CD14-positive monocyte (primary cell): ENCODE results near the gene HOXD13. TPM values are rescaled to one million over a fixed set of nuclear protein-coding genes. Genes with fewer than 3 reads are reported as not detected.

Experiments used
- DNase-seq, 3 donors: peaks; one replicate each; pipeline ENCODE4 v3.0.0-alpha.2; 2011 to 2022
- H2AFZ ChIP-seq: 2 replicates; pipeline ENCODE4 v1.6.0; 2012; ENCODE audit warnings: mild to moderate bottlenecking, low read depth, low read length, inconsistent platforms; ENCODE audit not compliant: insufficient read depth, poor library complexity, severe bottlenecking
- H3K27ac ChIP-seq, 2 donors: 1 replicate in 1 of 2; 2 replicates in 1 of 2; pipeline ENCODE4 v1.5.1; 2012 to 2013; ENCODE audit warnings: low read length in 2 of 2, control low read depth in 1 of 2, inconsistent platforms in 1 of 2, low read depth in 1 of 2, mild to moderate bottlenecking in 1 of 2
- H3K27me3 ChIP-seq, 2 donors: one replicate each; pipeline versions ENCODE4 v1.6.0 to v1.6.1; 2011 to 2013; ENCODE audit warnings: low read length in 2 of 2; ENCODE audit not compliant: control insufficient read depth in 2 of 2, insufficient read depth in 2 of 2
- H3K36me3 ChIP-seq, 2 donors: replicated peaks in 1 of 2; 1 replicate in 1 of 2; 2 replicates in 1 of 2; pipeline versions ENCODE4 v1.5.1 to v1.6.1; 2012 to 2013; ENCODE audit warnings: low read length in 2 of 2, control low read depth in 1 of 2, inconsistent platforms in 1 of 2, mild to moderate bottlenecking in 1 of 2; ENCODE audit not compliant: insufficient read depth in 2 of 2, control insufficient read depth in 1 of 2
- H3K4me1 ChIP-seq, 2 donors: 1 replicate in 1 of 2; 2 replicates in 1 of 2; pipeline versions ENCODE4 v1.5.1 to v1.6.1; 2012 to 2013; ENCODE audit warnings: low read length in 2 of 2, control low read depth in 1 of 2, inconsistent platforms in 1 of 2, mild to moderate bottlenecking in 1 of 2, moderate library complexity in 1 of 2; ENCODE audit not compliant: insufficient read depth in 2 of 2, control insufficient read depth in 1 of 2
- H3K4me2 ChIP-seq: replicated peaks from 2 replicates; pipeline ENCODE3; 2012; ENCODE audit warnings: low read length, moderate library complexity, mild to moderate bottlenecking; ENCODE audit not compliant: poor library complexity, severe bottlenecking; ENCODE audit errors: extremely low read depth
- H3K4me3 ChIP-seq, 3 experiments: fragments of 200-600 bp in 1 of 3; sonication (generic) in 1 of 3; replicated peaks in 1 of 3; 1 replicate in 2 of 3; 2 replicates in 1 of 3; pipeline ENCODE4 v1.5.1; 2011 to 2013; ENCODE audit warnings: low read length in 3 of 3, mild to moderate bottlenecking in 3 of 3, control low read depth in 2 of 3, low read depth in 2 of 3, inconsistent platforms in 1 of 3, moderate library complexity in 1 of 3
- H3K79me2 ChIP-seq: 2 replicates; pipeline ENCODE4 v1.6.0; 2012; ENCODE audit warnings: mild to moderate bottlenecking, control low read depth, inconsistent platforms, low read length, moderate library complexity; ENCODE audit not compliant: insufficient read depth
- H3K9ac ChIP-seq: 2 replicates; pipeline ENCODE4 v1.6.0; 2017; ENCODE audit warnings: low read length, mild to moderate bottlenecking; ENCODE audit not compliant: insufficient read depth, poor library complexity, severe bottlenecking
- H3K9me3 ChIP-seq, 2 donors: replicated peaks in 1 of 2; 1 replicate in 1 of 2; 2 replicates in 1 of 2; pipeline versions ENCODE4 v1.5.1 to v1.6.1; 2012 to 2013; ENCODE audit warnings: low read length in 2 of 2, control low read depth in 1 of 2; ENCODE audit not compliant: control insufficient read depth in 1 of 2, insufficient read depth in 1 of 2
- H4K20me1 ChIP-seq: 2 replicates; pipeline ENCODE4 v1.6.0; 2012; ENCODE audit warnings: mild to moderate bottlenecking, low read length, control low read depth, moderate library complexity; ENCODE audit not compliant: insufficient read depth
- H3K27ac Mint-ChIP-seq, 7 donors: one replicate each; pipeline ENCODE4 v1.8.0; 2020; ENCODE audit warnings: mild to moderate bottlenecking in 7 of 7, mixed read lengths in 7 of 7, moderate library complexity in 6 of 7, inconsistent platforms in 2 of 7
- H3K27me3 Mint-ChIP-seq, 3 donors: one replicate each; pipeline ENCODE4 v1.8.0; 2021 to 2022; ENCODE audit warnings: low read depth in 3 of 3, mild to moderate bottlenecking in 3 of 3, mixed read lengths in 3 of 3, moderate library complexity in 3 of 3, inconsistent platforms in 1 of 3
- H3K36me3 Mint-ChIP-seq, 2 donors: one replicate each; pipeline ENCODE4 v1.8.0; 2020; ENCODE audit warnings: mixed read lengths in 2 of 2, inconsistent platforms in 1 of 2, mild to moderate bottlenecking in 1 of 2
- H3K4me1 Mint-ChIP-seq: one replicate; pipeline ENCODE4 v1.8.0; 2020; ENCODE audit warnings: mild to moderate bottlenecking, mixed read lengths
- H3K4me3 Mint-ChIP-seq, 2 donors: one replicate each; pipeline ENCODE4 v1.8.0; 2020; ENCODE audit warnings: mild to moderate bottlenecking in 2 of 2, mixed read lengths in 2 of 2, moderate library complexity in 1 of 2
- H3K9me3 Mint-ChIP-seq, 7 donors: one replicate each; pipeline ENCODE4 v1.8.0; 2020 to 2022; ENCODE audit warnings: mixed read lengths in 7 of 7, mild to moderate bottlenecking in 6 of 7, moderate library complexity in 6 of 7, inconsistent platforms in 2 of 7
- CTCF ChIP-seq: fragments of 200-600 bp; IDR thresholded peaks from one replicate; pipeline ENCODE4 v1.8.0; 2022; ENCODE audit warnings: antibody characterized with exemption, mild to moderate bottlenecking
- WGBS: methylation state at CpG from one replicate; pipeline ENCODE4 v1.1.5; 2013; ENCODE audit warnings: missing lambda C conversion rate; ENCODE audit not compliant: insufficient coverage; 5-methylcytosine and 5-hydroxymethylcytosine counted together
- intact Hi-C, 2 donors: fragments of 100-400 bp; cut with micrococcal nuclease; formaldehyde crosslinking; loops; one replicate each; pipeline versions ENCODE4 v1.15.0 to v1.15.1; 2023
- polyA plus RNA-seq, 3 donors: library from polyadenylated mRNA; depleted of rRNA in 1 of 3; unstranded in 2 of 3; stranded (reverse) in 1 of 3; fragments of 300-500 nt in 2 of 3; fragments of >200 nt in 1 of 3; fragmentation: Illumina TruSeq in 2 of 3; gene quantifications; 1 replicate in 2 of 3; 2 replicates in 1 of 3; pipeline ENCODE4 v1.2.3, GENCODE V29; 2012 to 2021

The HOXD13 gene
- polyA plus RNA-seq, 3 donors: not detected

DNA sequence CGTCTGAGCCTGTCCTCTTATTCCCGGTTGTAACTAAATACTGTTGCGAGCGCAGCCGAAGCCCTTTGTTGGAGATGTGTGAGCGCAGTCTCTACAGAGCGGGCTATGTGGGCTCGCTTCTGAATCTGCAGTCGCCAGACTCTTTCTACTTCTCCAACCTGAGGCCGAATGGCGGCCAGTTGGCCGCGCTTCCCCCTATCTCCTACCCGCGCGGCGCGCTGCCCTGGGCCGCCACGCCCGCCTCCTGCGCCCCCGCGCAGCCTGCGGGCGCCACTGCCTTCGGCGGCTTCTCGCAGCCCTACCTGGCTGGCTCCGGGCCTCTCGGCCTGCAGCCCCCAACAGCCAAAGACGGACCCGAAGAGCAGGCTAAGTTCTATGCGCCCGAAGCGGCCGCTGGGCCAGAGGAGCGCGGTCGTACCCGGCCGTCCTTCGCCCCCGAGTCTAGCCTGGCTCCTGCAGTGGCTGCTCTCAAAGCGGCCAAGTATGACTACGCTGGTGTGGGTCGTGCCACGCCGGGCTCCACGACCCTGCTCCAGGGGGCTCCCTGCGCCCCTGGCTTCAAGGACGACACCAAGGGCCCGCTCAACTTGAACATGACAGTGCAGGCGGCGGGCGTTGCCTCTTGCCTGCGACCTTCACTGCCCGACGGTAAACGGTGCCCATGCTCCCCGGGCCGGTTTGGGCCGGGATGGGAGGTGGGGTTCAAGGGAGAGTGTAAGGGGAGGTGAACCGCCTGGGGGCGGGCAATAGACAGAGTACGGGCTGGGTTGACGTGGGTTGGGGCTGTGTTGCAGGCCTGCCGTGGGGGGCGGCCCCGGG is 7.4 kb downstream of the HOXD13 start, which contains the start of gene HOXD12:
HOXD12 (plus strand) TSS at position 68 of the 819 bp plus-strand sequence; CDS start at position 75, 7 bp downstream.
- H3K27ac Mint-ChIP-seq: peak within 1 kb of the TSS in 1 of 7 donors; percentile 41
- H3K36me3 Mint-ChIP-seq: peaks cover 0 to 3% of the 10 kb centered on the region in 2 donors
- H3K27ac ChIP-seq: no peak within 1 kb of the TSS
- H2AFZ ChIP-seq: no peak within 1 kb of the TSS
- 6% methylated on average over 57 of the region's 70 CpGs for WGBS
- H3K4me1 ChIP-seq: peaks cover 12 to 15% of the 10 kb centered on the region in 2 donors
- H3K27me3 Mint-ChIP-seq: peaks cover 98 to 99% (median 99%) of the 10 kb centered on the region in 3 donors
- no peak for DNase-seq
- peak within 1 kb of the TSS in 1 of 2 donors; percentile 97 for H3K4me3 Mint-ChIP-seq
- peaks cover 95 to 100% of the 10 kb centered on the region in 2 donors for H3K27me3 ChIP-seq
- TF ChIP-seq CTCF: no peak
- no peak within 1 kb of the TSS for H3K4me2 ChIP-seq
- peaks cover 0 to 38% (median 23%) of the 10 kb centered on the region in 7 donors for H3K9me3 Mint-ChIP-seq
- intact Hi-C loops: loop anchor here (5.0 to 10.0 kb wide), 4 partner anchors 415 to 1765 kb away; partner anchors contain the start of gene SP9 (in 1 of the 2)
- H3K36me3 ChIP-seq: no peaks in the 10 kb centered on the region
- no peaks in the 10 kb centered on the region for H3K79me2 ChIP-seq
- no peaks in the 10 kb centered on the region for H4K20me1 ChIP-seq
- no peak within 1 kb of the TSS for H3K9ac ChIP-seq
- peaks cover 0 to 77% of the 10 kb centered on the region in 2 donors for H3K9me3 ChIP-seq
- peaks cover 30% of the 10 kb centered on the region for H3K4me1 Mint-ChIP-seq
- no peak within 1 kb of the TSS for H3K4me3 ChIP-seq

DNA sequence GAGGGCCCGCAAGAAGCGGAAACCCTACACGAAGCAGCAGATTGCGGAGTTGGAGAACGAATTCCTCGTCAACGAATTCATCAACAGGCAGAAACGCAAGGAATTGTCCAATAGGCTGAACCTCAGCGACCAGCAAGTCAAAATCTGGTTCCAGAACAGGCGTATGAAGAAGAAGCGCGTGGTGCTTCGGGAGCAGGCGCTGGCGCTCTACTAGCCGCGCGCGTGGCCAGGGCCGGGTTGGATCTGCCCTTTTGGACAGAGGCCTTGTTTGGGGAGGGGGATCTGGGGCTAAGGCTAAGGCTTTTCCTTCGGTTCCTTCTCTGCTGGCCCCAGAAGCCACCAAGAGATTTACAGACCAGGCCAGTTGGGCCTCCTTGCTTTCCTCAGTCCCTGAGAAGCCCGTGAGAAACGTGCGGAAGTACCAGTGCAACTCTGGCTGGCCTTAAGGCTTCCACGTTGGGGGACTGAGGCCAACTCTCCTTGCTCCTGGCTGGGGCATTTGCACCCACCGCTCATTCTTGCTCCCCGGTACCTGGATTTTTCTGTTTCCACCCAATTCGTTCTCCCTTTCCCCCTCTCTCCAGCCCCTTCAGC is 8.1 kb downstream of the HOXD13 start:
- no peak overlapping the region for H3K27ac ChIP-seq
- Mint-ChIP-seq H3K27ac (peak overlapping the region in 1 of 7 donors; percentile 42), H3K27me3 (peaks cover 98 to 99% (median 99%) of the 10 kb centered on the region in 3 donors), H3K4me1 (peaks cover 30% of the 10 kb centered on the region), H3K9me3 (peaks cover 0 to 38% (median 26%) of the 10 kb centered on the region in 7 donors), H3K36me3 (peaks cover 0 to 3% of the 10 kb centered on the region in 2 donors), H3K4me3 (peak overlapping the region in 1 of 2 donors; percentile 71)
- H3K9ac ChIP-seq: no peak overlapping the region
- H2AFZ ChIP-seq: no peak overlapping the region
- intact Hi-C loops: no loop called here
- DNase-seq: no peak
- H3K9me3 ChIP-seq: peaks cover 0 to 77% of the 10 kb centered on the region in 2 donors
- no peaks in the 10 kb centered on the region for H3K36me3 ChIP-seq
- no peak overlapping the region for H3K4me3 ChIP-seq
- H3K27me3 ChIP-seq: peaks cover 93 to 100% of the 10 kb centered on the region in 2 donors
- no peaks in the 10 kb centered on the region for H4K20me1 ChIP-seq
- WGBS: 11% methylated on average over 26 of the region's 28 CpGs
- peaks cover 12 to 15% of the 10 kb centered on the region in 2 donors for H3K4me1 ChIP-seq
- no peak overlapping the region for H3K4me2 ChIP-seq
- no peaks in the 10 kb centered on the region for H3K79me2 ChIP-seq
- TF ChIP-seq CTCF: no peak
